Epithelial cell of esophagus (primary cell): ENCODE results near the gene FES.
"Not testable (repeated sequence)": the region's sequence is repeated elsewhere in the genome, so short reads cannot be mapped to it uniquely, and the experiment has no call there.

Experiments
- DNase-seq: peaks from one replicate; pipeline ENCODE4 v3.0.0; 2010; ENCODE audit warnings: low read depth
- H3K4me3 ChIP-seq: 2 replicates; pipeline ENCODE4 v1.5.1; 2011; ENCODE audit warnings: mild to moderate bottlenecking, low read length, control low read depth
- CTCF ChIP-seq: IDR thresholded peaks from 2 replicates; pipeline ENCODE4 v1.5.1; 2011; ENCODE audit warnings: low read depth, mild to moderate bottlenecking, low read length, control low read depth, inconsistent platforms; ENCODE audit not compliant: insufficient read depth; ENCODE audit errors: missing control alignments

Gene FES

DNA sequence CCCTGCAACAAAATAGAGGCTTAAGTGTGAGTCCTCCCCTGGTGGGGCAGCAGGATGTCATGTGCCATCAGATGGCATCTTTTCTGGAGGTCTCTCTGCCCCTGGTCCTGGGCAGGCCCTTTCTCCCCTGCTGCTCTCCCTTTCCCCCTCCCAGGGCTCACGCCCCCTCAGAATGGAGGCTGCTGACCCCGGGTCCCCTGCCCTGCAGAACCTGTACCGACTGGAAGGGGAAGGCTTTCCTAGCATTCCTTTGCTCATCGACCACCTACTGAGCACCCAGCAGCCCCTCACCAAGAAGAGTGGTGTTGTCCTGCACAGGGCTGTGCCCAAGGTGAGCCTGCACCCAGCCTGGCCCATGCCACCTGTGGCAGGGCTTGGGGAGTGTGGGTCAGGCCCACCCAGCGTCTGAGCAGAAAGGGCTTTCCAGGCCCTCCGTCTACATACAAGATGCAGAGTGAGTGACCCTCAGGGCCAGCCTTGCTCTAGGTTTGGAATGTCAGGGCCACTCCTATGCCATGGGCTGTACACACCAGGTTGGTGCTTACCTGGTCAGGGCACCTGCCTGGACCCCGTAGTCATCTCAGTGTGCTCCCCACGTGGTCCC, 7.1 kb downstream of the FES start:
- no peak for TF ChIP-seq CTCF
- no peak overlapping the region for H3K4me3 ChIP-seq
- DNase-seq = no peak

DNA sequence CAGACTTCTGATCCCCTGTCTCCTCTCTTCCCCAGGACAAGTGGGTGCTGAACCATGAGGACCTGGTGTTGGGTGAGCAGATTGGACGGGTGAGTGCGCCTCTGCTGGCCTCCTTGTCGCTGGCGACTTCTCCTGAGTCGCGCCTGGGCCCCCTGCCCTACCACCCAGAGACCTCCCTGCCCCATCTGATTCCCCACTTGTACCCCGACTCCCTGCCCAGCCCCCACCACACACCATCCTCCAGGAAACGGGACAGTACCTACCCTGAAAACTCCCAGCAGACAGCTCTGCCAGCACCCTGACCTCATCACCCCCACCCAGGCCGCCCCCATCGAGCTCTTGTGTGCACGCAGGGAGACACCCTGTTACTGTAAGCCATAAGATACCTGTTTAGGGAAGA, 7.7 kb downstream of the FES start:
- no peak for DNase-seq
- TF ChIP-seq CTCF = no peak
- H3K4me3 ChIP-seq = no peak overlapping the region

DNA sequence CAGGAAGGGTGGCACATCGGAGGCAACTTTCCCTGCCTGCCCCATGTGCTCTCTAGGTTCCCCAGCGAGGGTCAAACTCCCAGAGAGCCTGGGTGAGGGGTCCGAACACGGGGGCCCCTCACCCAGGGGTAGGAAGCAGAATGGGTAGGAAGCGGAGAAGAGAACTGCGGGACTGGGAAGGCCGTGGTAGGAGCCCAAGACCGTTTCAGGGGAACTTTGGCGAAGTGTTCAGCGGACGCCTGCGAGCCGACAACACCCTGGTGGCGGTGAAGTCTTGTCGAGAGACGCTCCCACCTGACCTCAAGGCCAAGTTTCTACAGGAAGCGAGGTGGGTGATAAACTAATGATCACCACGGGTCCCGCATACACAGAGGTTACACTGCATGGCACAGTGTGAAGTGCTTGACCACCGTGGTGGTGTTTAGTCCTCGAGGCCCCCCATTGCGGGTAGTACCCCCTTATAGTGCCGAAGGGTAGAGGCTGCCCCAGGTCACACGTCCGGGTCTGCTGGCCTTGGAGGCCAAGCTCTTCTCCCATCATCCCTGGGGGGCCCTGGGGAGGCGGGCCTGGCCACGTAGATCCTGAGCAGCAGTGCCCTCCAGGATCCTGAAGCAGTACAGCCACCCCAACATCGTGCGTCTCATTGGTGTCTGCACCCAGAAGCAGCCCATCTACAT, 8.3 kb downstream of the FES start:
- TF ChIP-seq CTCF = no peak
- no peak overlapping the region for H3K4me3 ChIP-seq
- no peak for DNase-seq

DNA sequence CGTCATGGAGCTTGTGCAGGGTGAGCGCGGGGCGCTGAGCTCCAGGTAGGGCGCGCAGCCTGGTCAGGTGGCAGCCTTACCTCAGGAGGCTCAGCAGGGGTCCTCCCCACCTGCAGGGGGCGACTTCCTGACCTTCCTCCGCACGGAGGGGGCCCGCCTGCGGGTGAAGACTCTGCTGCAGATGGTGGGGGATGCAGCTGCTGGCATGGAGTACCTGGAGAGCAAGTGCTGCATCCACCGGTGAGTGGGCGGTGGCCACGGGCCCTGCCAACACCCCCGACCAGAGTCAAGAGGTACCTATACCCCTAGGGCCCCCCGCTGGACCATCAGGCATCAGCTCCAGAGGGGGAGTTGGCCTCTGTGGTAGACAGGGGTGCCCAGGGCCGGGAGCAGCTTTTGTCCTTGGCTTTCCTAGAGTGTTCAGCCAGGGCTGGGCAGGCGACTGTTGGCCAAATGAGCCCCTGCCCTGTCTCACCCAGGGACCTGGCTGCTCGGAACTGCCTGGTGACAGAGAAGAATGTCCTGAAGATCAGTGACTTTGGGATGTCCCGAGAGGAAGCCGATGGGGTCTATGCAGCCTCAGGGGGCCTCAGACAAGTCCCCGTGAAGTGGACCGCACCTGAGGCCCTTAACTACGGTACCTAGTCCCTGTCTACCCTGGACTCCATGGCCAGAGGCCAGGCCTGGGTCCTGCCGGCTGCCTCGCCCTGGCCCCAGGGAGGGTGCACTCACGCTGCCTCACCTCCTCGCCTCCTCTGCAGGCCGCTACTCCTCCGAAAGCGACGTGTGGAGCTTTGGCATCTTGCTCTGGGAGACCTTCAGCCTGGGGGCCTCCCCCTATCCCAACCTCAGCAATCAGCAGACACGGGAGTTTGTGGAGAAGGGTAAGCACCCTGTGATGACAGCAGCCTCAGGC, 9.1 kb downstream of the FES start:
- no peak for TF ChIP-seq CTCF
- no peak overlapping the region for H3K4me3 ChIP-seq

GRCh38 chr15:90895571-90896117, 11.3 kb downstream of the FES start:
- H3K4me3 ChIP-seq = no peak overlapping the region
- no peak for TF ChIP-seq CTCF
- DNase-seq = no peak

More for the DNA sequence above, 9.1 kb downstream of the FES start:
- DNase-seq = no peak

- not testable (repeated sequence) for DNase-seq, H3K4me3 ChIP-seq
Measured at GRCh38 chr15:90897131-90897655, 12.9 kb downstream of the FES start.
